SK-N-MC (cell line): Measurements from ENCODE around the gene ZNF326.
A peak's percentile ranks its signal among the peaks of the same experiment; 100 is the strongest.
"Not testable (repeated sequence)": the region's sequence is repeated elsewhere in the genome, so short reads cannot be mapped to it uniquely, and the experiment has no call there.

Experiments
- DNase-seq: peaks from one replicate; pipeline ENCODE4 v3.0.0-alpha.2; 2011; ENCODE audit warnings: low read depth, low spot score
- H3K27ac ChIP-seq: fragments of 200-600 bp; sonication (generic); 2 replicates; pipeline ENCODE4 v1.5.1; 2016; ENCODE audit warnings: mixed run types
- H3K36me3 ChIP-seq: fragments of 200-600 bp; sonication (generic); 2 replicates; pipeline ENCODE4 v1.6.1; 2017; ENCODE audit warnings: antibody characterized with exemption, low read length, mixed read lengths; ENCODE audit not compliant: insufficient read depth
- H3K4me3 ChIP-seq: fragments of 200-600 bp; sonication (generic); 2 replicates; pipeline ENCODE4 v1.5.1; 2016
- H3K9ac ChIP-seq: fragments of 200-600 bp; sonication (generic); 2 replicates; pipeline ENCODE4 v1.8.0; 2017; ENCODE audit warnings: mixed run types, mixed read lengths; ENCODE audit not compliant: insufficient read length
- H3K9me3 ChIP-seq: fragments of 200-600 bp; sonication (generic); 2 replicates; pipeline ENCODE4 v1.6.1; 2017; ENCODE audit warnings: low read depth, mild to moderate bottlenecking, antibody characterized with exemption, low read length, moderate library complexity, mixed read lengths
- EZH2 ChIP-seq: fragments of 200-600 bp; sonication (generic); IDR thresholded peaks from one replicate; pipeline ENCODE4 v1.6.1; 2017; ENCODE audit warnings: antibody characterized with exemption
- FOXP2 ChIP-seq: optimal IDR thresholded peaks from 2 replicates; pipeline ENCODE3; 2011; ENCODE audit warnings: mild to moderate bottlenecking, moderate library complexity; ENCODE audit not compliant: insufficient read depth; ENCODE audit errors: extremely low read length, control extremely low read depth
- POLR2AphosphoS5 ChIP-seq: IDR thresholded peaks from 2 replicates; pipeline ENCODE4 v1.6.1; 2012; ENCODE audit warnings: mild to moderate bottlenecking, low read depth, low read length, borderline replicate concordance

ZNF326 gene

GRCh38 chr1:89974696-89975470 lies 20.0 kb upstream of the ZNF326 start:
- no peak for DNase-seq
- H3K9me3 ChIP-seq = no peaks in the 10 kb centered on the region
- no peak overlapping the region for H3K9ac ChIP-seq
- no peaks in the 10 kb centered on the region for H3K36me3 ChIP-seq
- no peak overlapping the region for H3K4me3 ChIP-seq
- H3K27ac ChIP-seq = no peak overlapping the region
- TF ChIP-seq POLR2AphosphoS5 (no peak), FOXP2 (no peak), EZH2 (no peak)

GRCh38 chr1:89975540-89976125 lies 19.3 kb upstream of the ZNF326 start:
- no peaks in the 10 kb centered on the region for H3K9me3 ChIP-seq
- no peak overlapping the region for H3K9ac ChIP-seq
- H3K27ac ChIP-seq = no peak overlapping the region
- no peaks in the 10 kb centered on the region for H3K36me3 ChIP-seq
- no peak overlapping the region for H3K4me3 ChIP-seq
- TF ChIP-seq POLR2AphosphoS5 = no peak
- no peak for TF ChIP-seq EZH2
- no peak for TF ChIP-seq FOXP2
- DNase-seq = no peak

GRCh38 chr1:89978755-89979154 lies 16.2 kb upstream of the ZNF326 start:
- no peak overlapping the region for H3K4me3 ChIP-seq
- no peaks in the 10 kb centered on the region for H3K36me3 ChIP-seq
- H3K9me3 ChIP-seq = no peaks in the 10 kb centered on the region
- H3K9ac ChIP-seq = no peak overlapping the region
- TF ChIP-seq FOXP2 (no peak), EZH2 (no peak), POLR2AphosphoS5 (no peak)
- no peak overlapping the region for H3K27ac ChIP-seq
- DNase-seq = no peak

- peak; percentile 82 for DNase-seq
- H3K9ac ChIP-seq = no peak overlapping the region
Measured at GRCh38 chr1:89980605-89981004, 14.3 kb upstream of the ZNF326 start.

DNA sequence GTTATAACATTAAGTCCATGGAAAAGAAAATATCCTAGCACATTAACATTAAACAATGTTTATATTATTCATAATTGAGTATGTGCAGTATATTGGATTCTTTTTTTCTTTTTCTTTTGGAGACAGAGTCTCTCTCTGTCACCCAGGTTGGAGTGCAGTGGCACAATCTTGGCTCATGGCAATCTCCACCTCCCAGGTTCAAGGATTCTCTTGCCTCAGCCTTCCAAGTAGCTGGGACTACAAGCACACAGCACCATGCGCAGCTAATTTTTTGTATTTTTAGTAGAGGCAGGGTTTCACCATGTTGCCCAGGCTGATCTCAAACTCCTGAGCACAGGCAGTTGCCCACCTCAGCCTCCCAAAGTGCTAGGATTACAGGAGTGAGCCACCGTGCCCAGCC lies 12.1 kb upstream of the ZNF326 start:
- not testable (repeated sequence) for H3K27ac ChIP-seq

More at GRCh38 chr1:89980605-89981004, 14.3 kb upstream of the ZNF326 start:
- H3K36me3 ChIP-seq = no peaks in the 10 kb centered on the region
- TF ChIP-seq POLR2AphosphoS5 = no peak
- no peak for TF ChIP-seq FOXP2
- TF ChIP-seq EZH2 = no peak
- H3K9me3 ChIP-seq = no peaks in the 10 kb centered on the region
- H3K27ac ChIP-seq = no peak overlapping the region
- peak overlapping the region; percentile 1; the same call in 1 of the 2 replicates for H3K4me3 ChIP-seq

GRCh38 chr1:89984564-89985116 lies 10.3 kb upstream of the ZNF326 start:
- not testable (repeated sequence) for H3K36me3 ChIP-seq, H3K4me3 ChIP-seq, H3K9me3 ChIP-seq, DNase-seq, H3K27ac ChIP-seq, H3K9ac ChIP-seq

More for the DNA sequence above, 12.1 kb upstream of the ZNF326 start:
- not testable (repeated sequence) for H3K4me3 ChIP-seq, H3K9ac ChIP-seq, H3K9me3 ChIP-seq, H3K36me3 ChIP-seq, DNase-seq

DNA sequence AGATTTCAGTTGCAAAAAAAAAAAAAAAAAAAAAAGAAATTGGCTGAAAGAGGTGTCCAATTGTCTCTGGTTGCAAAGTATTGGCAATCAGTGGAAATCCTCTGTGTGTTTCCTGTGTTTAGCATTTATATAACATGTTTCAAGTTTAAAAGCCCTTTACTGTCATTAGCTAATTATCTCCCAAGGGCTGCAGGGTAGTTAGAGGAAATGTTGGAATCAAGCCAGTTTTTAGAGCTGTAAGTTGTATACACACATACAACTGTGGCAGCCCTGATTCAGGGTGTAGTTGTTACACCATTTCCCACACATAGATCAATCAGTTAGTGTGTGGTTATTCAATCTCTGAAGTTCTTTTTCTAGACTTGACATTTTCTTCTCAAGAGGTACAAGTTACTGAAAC lies 8.9 kb upstream of the ZNF326 start:
- H3K9ac ChIP-seq = no peak overlapping the region
- DNase-seq = peak; percentile 74
- no peaks in the 10 kb centered on the region for H3K9me3 ChIP-seq
- H3K4me3 ChIP-seq = no peak overlapping the region
- peak; percentile 59; the same call in 1 of the 2 replicates for TF ChIP-seq POLR2AphosphoS5
- no peak for TF ChIP-seq EZH2
- no peak overlapping the region for H3K27ac ChIP-seq
- no peaks in the 10 kb centered on the region for H3K36me3 ChIP-seq

- Histone ChIP-seq H3K9ac (no peak overlapping the region), H3K36me3 (no peaks in the 10 kb centered on the region), H3K9me3 (no peaks in the 10 kb centered on the region), H3K27ac (no peak overlapping the region), H3K4me3 (no peak overlapping the region)
- DNase-seq = peak; percentile 78
- no peak for TF ChIP-seq FOXP2
- no peak for TF ChIP-seq POLR2AphosphoS5
- no peak for TF ChIP-seq EZH2
Measured at GRCh38 chr1:89987159-89987819, 7.6 kb upstream of the ZNF326 start.
